ENCODE results near the gene NRXN3. TPM values are rescaled to one million over a fixed set of nuclear protein-coding genes. Genes with fewer than 3 reads are reported as not detected.

The NRXN3 gene
- total RNA-seq, 1 experiment from 2014 or later: not detected

DNA sequence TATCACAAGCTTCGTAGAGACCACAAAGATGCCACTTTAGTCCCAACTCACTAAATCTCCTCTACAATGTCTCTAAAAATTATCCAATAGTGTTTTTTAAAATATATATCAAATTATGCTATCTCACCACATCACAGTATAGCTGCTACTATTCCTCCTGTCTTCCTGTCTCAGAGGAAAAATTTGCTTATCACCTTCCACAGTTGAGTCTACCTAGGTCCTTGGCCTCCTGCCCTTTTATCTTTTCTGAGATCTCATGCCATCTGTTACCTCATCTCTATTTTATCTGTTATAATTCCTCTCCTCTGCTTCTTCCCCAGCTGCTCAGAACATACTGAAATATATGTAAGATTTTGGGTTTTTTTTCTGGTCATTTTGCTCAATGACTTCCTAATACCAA is 1473.0 kb downstream of the NRXN3 start:
- CTCF ChIA-PET: no interaction called here
- RAD21 ChIA-PET (ENCODE audit: low non-redundant PET in 1 of 2, low total read pairs in 2 of 2, uncharacterized antibody in 2 of 2, unreplicated experiment in 2 of 2): no interaction called here
- Histone ChIP-seq H3K79me2 (ENCODE audit: insufficient read depth, low read length) (no peaks in the 10 kb centered on the region), H3K27me3 (ENCODE audit: insufficient read depth, low read length) (no peaks in the 10 kb centered on the region; the same call in 1 of the 2 replicates), H3K4me2 (ENCODE audit: low read length) (no peak overlapping the region), H2AFZ (ENCODE audit: low read depth, low read length, poor library complexity, severe bottlenecking) (no peak overlapping the region), H4K20me1 (ENCODE audit: insufficient read depth) (no peaks in the 10 kb centered on the region), H3K4me3 (replicated peaks in 1 of 2; ENCODE audit: low read depth in 1 of 2, low read length in 2 of 2) (no peak overlapping the region), H3K27ac (ENCODE audit: low read depth, low read length) (no peak overlapping the region), H3K9ac (ENCODE audit: low read length) (no peak overlapping the region), H3K4me1 (ENCODE audit: control insufficient read depth in 1 of 2, insufficient read depth in 2 of 2, low read length in 2 of 2) (no peaks in the 10 kb centered on the region), H3K36me3 (ENCODE audit: control insufficient read depth in 1 of 2, insufficient read depth in 2 of 2, low read length in 2 of 2) (no peaks in the 10 kb centered on the region), H3K9me2 (ENCODE audit: insufficient read depth) (no peaks in the 10 kb centered on the region), H3K9me3 (ENCODE audit: control insufficient read depth in 1 of 2, insufficient read depth in 1 of 2, low read depth in 1 of 2, low read length in 2 of 2) (peaks cover 14 to 27% of the 10 kb centered on the region in 2 experiments; a peak in 2 of 4 replicates)
- POLR2A ChIA-PET: no interaction called here
- ATAC-seq (no peak), DNase-seq (ENCODE audit: low read depth, low spot score) (no peak)
- intact Hi-C loops (cut with micrococcal nuclease): no loop called here
- TF ChIP-seq YY1 (IDR thresholded peaks at IDR 0.05; ENCODE audit: extremely low read depth, insufficient replicate concordance, low read depth, low read length) (no peak), ZFX (IDR thresholded peaks at IDR 0.05) (no peak)
- BruUV-seq (replicated peaks): no TSS peak

DNA sequence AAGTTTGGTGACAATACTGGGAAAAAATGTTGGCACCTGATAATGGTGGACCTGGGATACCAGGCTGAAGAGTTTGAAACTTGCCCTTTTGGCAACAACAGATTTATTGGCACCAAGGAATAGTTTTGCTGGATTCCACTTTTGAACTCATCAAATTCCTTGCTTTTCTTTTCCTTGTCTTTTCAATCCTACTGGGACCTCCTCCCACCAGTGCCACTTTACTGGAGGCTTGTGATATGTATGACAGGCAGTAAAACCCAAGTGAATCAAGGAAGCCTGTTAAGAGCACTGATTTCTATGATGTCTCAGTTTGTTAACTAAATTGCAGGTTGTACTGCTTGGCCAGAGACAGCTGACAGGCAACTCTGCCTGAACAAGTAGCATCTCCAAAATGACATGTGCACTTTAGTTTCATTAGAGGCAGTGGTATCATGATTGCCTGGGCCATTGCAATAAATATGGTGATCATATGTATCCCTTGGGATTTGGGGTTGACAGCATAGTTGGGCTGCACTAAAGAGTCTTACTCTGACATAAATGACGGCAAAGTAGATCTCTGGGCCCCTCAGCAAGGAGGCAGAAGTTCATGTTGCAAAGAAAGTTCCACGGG is 1475.7 kb downstream of the NRXN3 start:
- Histone ChIP-seq H2AFZ (ENCODE audit: low read depth, low read length, poor library complexity, severe bottlenecking) (no peak overlapping the region), H3K9ac (ENCODE audit: low read length) (no peak overlapping the region), H3K4me1 (ENCODE audit: control insufficient read depth in 1 of 2, insufficient read depth in 2 of 2, low read length in 2 of 2) (no peaks in the 10 kb centered on the region), H3K27me3 (ENCODE audit: insufficient read depth, low read length) (no peaks in the 10 kb centered on the region; the same call in 1 of the 2 replicates), H3K79me2 (ENCODE audit: insufficient read depth, low read length) (no peaks in the 10 kb centered on the region), H3K4me3 (replicated peaks in 1 of 2; ENCODE audit: low read depth in 1 of 2, low read length in 2 of 2) (no peak overlapping the region), H3K9me2 (ENCODE audit: insufficient read depth) (no peaks in the 10 kb centered on the region), H3K27ac (ENCODE audit: low read depth, low read length) (no peak overlapping the region), H3K9me3 (ENCODE audit: control insufficient read depth in 1 of 2, insufficient read depth in 1 of 2, low read depth in 1 of 2, low read length in 2 of 2) (peaks cover 19 to 31% of the 10 kb centered on the region in 2 experiments; a peak in 2 of 4 replicates), H3K4me2 (ENCODE audit: low read length) (no peak overlapping the region), H4K20me1 (ENCODE audit: insufficient read depth) (no peaks in the 10 kb centered on the region), H3K36me3 (ENCODE audit: control insufficient read depth in 1 of 2, insufficient read depth in 2 of 2, low read length in 2 of 2) (no peaks in the 10 kb centered on the region)
- no TSS peak for BruUV-seq (replicated peaks)
- CTCF ChIA-PET: no interaction called here
- POLR2A ChIA-PET: no interaction called here
- intact Hi-C loops (cut with micrococcal nuclease): no loop called here
- RAD21 ChIA-PET (ENCODE audit: low non-redundant PET in 1 of 2, low total read pairs in 2 of 2, uncharacterized antibody in 2 of 2, unreplicated experiment in 2 of 2): no interaction called here
- no peak for DNase-seq (ENCODE audit: low read depth, low spot score)
- ATAC-seq: no peak
- TF ChIP-seq ELF1 (IDR thresholded peaks at IDR 0.05; ENCODE audit: borderline replicate concordance, low read depth) (no peak), TCF7L2 (IDR thresholded peaks at IDR 0.05; ENCODE audit: borderline replicate concordance, extremely low read depth, insufficient read depth, insufficient read length) (no peak), SP1 (IDR thresholded peaks at IDR 0.05; ENCODE audit: low read depth) (no peak), POLR2A (IDR thresholded peaks at IDR 0.05; ENCODE audit: borderline replicate concordance, extremely low read depth, insufficient read depth, insufficient read length) (no peak), SIN3A (IDR thresholded peaks at IDR 0.05; ENCODE audit: low read depth) (no peak), POLR2AphosphoS5 (IDR thresholded peaks at IDR 0.05; ENCODE audit: low read depth, low read length) (no peak), YY1 (IDR thresholded peaks at IDR 0.05; ENCODE audit: extremely low read depth, insufficient replicate concordance, low read depth, low read length) (no peak), EZH2phosphoT487 (IDR thresholded peaks at IDR 0.05; ENCODE audit: borderline replicate concordance) (no peak)
- TF ChIP-seq, protein P1, sequence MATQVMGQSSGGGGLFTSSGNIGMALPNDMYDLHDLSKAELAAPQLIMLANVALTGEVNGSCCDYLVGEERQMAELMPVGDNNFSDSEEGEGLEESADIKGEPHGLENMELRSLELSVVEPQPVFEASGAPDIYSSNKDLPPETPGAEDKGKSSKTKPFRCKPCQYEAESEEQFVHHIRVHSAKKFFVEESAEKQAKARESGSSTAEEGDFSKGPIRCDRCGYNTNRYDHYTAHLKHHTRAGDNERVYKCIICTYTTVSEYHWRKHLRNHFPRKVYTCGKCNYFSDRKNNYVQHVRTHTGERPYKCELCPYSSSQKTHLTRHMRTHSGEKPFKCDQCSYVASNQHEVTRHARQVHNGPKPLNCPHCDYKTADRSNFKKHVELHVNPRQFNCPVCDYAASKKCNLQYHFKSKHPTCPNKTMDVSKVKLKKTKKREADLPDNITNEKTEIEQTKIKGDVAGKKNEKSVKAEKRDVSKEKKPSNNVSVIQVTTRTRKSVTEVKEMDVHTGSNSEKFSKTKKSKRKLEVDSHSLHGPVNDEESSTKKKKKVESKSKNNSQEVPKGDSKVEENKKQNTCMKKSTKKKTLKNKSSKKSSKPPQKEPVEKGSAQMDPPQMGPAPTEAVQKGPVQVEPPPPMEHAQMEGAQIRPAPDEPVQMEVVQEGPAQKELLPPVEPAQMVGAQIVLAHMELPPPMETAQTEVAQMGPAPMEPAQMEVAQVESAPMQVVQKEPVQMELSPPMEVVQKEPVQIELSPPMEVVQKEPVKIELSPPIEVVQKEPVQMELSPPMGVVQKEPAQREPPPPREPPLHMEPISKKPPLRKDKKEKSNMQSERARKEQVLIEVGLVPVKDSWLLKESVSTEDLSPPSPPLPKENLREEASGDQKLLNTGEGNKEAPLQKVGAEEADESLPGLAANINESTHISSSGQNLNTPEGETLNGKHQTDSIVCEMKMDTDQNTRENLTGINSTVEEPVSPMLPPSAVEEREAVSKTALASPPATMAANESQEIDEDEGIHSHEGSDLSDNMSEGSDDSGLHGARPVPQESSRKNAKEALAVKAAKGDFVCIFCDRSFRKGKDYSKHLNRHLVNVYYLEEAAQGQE (IDR thresholded peaks at IDR 0.05; ENCODE audit: low read depth): no peak
- TF ChIP-seq, protein P2, sequence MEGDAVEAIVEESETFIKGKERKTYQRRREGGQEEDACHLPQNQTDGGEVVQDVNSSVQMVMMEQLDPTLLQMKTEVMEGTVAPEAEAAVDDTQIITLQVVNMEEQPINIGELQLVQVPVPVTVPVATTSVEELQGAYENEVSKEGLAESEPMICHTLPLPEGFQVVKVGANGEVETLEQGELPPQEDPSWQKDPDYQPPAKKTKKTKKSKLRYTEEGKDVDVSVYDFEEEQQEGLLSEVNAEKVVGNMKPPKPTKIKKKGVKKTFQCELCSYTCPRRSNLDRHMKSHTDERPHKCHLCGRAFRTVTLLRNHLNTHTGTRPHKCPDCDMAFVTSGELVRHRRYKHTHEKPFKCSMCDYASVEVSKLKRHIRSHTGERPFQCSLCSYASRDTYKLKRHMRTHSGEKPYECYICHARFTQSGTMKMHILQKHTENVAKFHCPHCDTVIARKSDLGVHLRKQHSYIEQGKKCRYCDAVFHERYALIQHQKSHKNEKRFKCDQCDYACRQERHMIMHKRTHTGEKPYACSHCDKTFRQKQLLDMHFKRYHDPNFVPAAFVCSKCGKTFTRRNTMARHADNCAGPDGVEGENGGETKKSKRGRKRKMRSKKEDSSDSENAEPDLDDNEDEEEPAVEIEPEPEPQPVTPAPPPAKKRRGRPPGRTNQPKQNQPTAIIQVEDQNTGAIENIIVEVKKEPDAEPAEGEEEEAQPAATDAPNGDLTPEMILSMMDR (IDR thresholded peaks at IDR 0.05 in 2 of 3, conservative IDR thresholded peaks at IDR 0.05 in 1 of 3; ENCODE audit: borderline replicate concordance in 1 of 3, insufficient read depth in 1 of 3, low read depth in 2 of 3, low read length in 2 of 3): no peak

Data from HCT116 (cell line).